D721Med (cell line): Measurements from ENCODE around the gene TEX2.

ENCODE experiments used
- DNase-seq: peaks from one replicate; pipeline ENCODE4 v3.0.0; 2011; ENCODE audit warnings: low spot score; ENCODE audit not compliant: insufficient read length
- FAIRE-seq: peaks from 2 replicates; lab custom pipeline; 2011; peaks lifted over from hg19 to GRCh38; lab: Jason Lieb, UNC
- CTCF ChIP-seq: IDR thresholded peaks from 2 replicates; pipeline ENCODE4 v1.5.1; 2012; ENCODE audit warnings: mild to moderate bottlenecking, control low read depth; ENCODE audit not compliant: insufficient read depth; ENCODE audit errors: missing control alignments

Gene TEX2

GRCh38 chr17:64218066-64218465 lies 45.0 kb downstream of the TEX2 start:
- TF ChIP-seq CTCF = no peak
- DNase-seq (no peak), FAIRE-seq (no peak)

DNA sequence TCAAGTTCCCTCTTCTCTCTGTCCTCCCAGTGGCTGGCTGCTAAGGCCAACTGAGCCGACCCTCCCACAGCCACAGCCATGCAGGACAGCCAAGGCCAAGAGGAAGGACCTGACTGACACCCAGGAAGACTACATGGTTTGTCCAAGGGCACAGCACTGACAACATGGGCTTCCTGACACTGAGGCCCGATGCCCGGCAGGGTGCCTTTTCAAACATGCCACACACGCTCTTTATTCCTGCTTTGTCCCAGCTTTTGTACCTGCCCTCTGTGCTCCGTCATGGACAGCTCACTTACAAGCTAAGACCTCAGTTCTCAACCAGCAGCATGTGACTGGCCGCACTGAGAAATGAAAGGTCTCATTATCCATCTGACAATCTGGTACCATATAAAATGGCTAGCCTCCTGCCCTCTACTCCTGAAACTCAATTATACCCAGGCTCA lies 45.8 kb downstream of the TEX2 start:
- DNase-seq = no peak
- TF ChIP-seq CTCF = no peak
- FAIRE-seq = no peak

DNA sequence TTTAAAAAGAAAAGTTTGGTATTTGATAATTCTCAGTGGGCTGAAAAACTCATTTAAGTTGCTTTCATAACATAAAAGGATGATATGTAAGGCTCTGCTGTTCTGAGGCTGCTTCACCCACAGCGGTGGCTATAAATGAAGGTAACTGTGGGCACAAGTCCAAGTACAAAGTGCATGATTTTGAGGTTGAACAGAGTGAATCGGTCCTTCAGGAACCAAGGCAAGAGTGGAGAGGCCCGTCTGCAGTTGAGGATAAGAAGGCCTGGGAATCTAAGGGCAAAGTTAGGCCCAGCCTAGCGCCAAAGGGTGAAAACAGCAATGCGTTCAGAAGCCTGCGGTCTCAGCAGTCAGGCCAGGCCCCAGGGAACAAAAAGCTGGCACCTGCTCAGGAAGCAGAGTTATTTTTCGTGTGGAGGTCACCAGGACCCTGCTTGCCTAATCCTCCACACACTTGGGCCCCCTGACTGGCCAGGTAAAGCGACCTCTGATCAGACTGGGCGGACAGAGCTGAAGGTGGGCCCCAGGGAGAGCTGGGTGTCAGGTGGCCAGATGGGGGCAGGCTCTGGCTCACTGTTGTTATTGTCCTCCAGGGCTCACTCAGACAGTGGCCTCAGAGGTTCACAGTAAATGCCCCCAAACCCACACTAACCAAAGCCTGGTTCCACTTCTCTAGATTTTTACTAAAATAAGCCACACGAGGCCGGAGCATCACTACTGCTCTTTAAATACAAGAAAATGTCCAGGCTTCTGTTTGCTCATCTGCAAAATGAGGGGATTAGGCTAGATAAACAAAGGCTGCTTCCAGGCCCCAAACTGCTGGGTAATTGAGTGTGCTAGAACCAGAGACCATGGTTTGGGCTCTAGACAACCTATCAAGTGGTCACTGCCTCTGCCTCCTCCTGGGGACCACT lies 46.5 kb downstream of the TEX2 start:
- no peak for FAIRE-seq
- no peak for DNase-seq
- peak; percentile 26 for TF ChIP-seq CTCF

GRCh38 chr17:64216000-64216337 lies 47.1 kb downstream of the TEX2 start:
- FAIRE-seq (no peak), DNase-seq (no peak)
- TF ChIP-seq CTCF = no peak

DNA sequence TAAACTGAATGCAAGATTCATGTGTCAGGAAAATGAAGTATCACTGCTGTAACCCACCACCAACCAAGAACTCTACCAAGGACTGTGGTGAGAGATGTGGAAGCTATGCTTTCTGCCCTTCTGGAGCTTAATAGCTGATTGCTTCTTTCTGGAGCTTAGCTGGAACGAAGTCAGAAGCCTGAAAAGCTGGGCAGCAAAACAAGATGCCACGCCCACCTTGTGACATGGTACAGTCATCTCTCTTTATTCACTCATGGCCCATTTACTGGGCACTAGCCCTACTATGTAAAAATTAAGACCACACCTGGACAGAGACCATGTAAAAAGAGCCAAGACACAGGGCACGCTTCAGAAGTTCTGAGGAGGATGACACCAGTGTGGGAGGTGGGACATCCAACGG lies 48.1 kb downstream of the TEX2 start:
- FAIRE-seq (no peak), DNase-seq (no peak)
- TF ChIP-seq CTCF = no peak

GRCh38 chr17:64213995-64214811 lies 48.9 kb downstream of the TEX2 start:
- no peak for DNase-seq
- FAIRE-seq = no peak
- TF ChIP-seq CTCF = peak; percentile 31
